Neural progenitor cell (in vitro differentiated cells): Measurements from ENCODE around the gene INSYN1.

Source experiments
- EZH2 ChIP-seq: fragments of 200-600 bp; sonication (generic); IDR thresholded peaks from 2 replicates; pipeline ENCODE4 v1.6.1; 2017; ENCODE audit warnings: antibody characterized with exemption, mild to moderate bottlenecking, moderate library complexity
- TF ChIP-seq, protein P1 (sequence below): fragments of 200-600 bp; sonication (generic); IDR thresholded peaks from 2 replicates; pipeline ENCODE4 v1.5.1; 2017; ENCODE audit warnings: antibody characterized with exemption, mild to moderate bottlenecking

DNA sequence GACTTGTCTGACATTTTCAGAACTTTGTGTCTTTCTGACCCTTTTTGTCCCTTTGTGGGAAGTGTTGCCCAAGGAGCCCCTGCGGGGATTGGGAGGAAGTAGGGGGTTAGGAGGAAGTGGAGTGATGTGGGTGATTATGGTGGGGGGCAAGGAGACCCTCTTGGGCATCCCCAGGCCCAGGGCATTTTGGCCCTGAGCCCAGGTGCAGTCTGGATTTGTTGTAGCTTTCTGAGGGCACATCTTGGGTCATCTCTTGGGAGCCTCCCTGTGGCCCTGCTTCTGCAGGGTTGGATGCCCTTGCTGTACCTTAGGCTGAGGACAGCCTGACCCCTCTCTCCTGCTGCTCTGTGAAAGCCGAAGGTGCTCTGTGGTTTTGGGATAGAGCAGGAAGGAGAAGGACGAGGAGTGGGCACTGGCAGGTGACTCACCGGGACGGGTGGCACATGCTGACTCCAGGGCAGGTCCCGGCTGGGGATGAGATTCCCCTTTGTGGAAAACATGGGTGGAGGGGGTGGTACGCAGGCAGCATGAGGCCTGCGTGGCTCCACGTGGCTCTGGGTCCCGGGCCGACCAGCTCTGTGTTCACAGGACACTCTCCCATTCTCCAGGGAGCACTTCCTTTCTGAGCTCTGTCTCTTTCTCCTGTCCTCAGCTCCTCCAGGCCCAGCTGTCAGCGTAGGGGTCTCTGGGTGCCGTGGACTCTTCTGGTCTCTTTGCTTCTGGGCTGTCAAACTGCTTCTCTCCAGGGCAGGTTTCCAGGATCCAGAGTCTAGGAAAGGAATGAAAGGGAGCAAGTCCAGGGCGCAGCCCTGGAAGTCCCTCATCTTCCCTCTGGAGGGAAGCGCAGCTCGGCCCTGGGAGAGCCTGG lies 57.1 kb downstream of the INSYN1 start:
- TF ChIP-seq, protein P1, sequence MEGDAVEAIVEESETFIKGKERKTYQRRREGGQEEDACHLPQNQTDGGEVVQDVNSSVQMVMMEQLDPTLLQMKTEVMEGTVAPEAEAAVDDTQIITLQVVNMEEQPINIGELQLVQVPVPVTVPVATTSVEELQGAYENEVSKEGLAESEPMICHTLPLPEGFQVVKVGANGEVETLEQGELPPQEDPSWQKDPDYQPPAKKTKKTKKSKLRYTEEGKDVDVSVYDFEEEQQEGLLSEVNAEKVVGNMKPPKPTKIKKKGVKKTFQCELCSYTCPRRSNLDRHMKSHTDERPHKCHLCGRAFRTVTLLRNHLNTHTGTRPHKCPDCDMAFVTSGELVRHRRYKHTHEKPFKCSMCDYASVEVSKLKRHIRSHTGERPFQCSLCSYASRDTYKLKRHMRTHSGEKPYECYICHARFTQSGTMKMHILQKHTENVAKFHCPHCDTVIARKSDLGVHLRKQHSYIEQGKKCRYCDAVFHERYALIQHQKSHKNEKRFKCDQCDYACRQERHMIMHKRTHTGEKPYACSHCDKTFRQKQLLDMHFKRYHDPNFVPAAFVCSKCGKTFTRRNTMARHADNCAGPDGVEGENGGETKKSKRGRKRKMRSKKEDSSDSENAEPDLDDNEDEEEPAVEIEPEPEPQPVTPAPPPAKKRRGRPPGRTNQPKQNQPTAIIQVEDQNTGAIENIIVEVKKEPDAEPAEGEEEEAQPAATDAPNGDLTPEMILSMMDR, result no peak
- TF ChIP-seq EZH2, result no peak
